HL-60 (cell line): ENCODE results near the gene FBXO42.

Source experiments
- DNase-seq, 2 experiments: peaks; one replicate each; pipeline ENCODE4 v3.0.0-alpha.2; 2010 to 2020; ENCODE audit warnings: low read depth in 1 of 2, low spot score in 1 of 2
- H3K27ac ChIP-seq: fragments of 250-450 bp; sonication (Bioruptor Pico); replicated peaks from 2 replicates; pipeline ENCODE4 v1.5.1; 2020; ENCODE audit warnings: mild to moderate bottlenecking, moderate library complexity
- H3K27me3 ChIP-seq: fragments of 250-450 bp; sonication (Bioruptor Pico); 2 replicates; pipeline ENCODE4 v1.5.1; 2021; ENCODE audit warnings: mild to moderate bottlenecking, moderate library complexity; ENCODE audit not compliant: insufficient read depth, poor library complexity, severe bottlenecking
- H3K4me3 ChIP-seq: replicated peaks from 2 replicates; pipeline ENCODE4 v1.5.1; 2011; ENCODE audit warnings: mild to moderate bottlenecking, control low read depth, low read length; ENCODE audit not compliant: insufficient read depth
- CTCF ChIP-seq: IDR thresholded peaks from one replicate; pipeline ENCODE4 v1.5.1; 2011; ENCODE audit warnings: low read length, control low read depth, inconsistent platforms; ENCODE audit not compliant: insufficient read depth
- GABPA ChIP-seq: IDR thresholded peaks from 2 replicates; pipeline ENCODE4 v1.6.1; 2012; ENCODE audit warnings: low read depth
- POLR2AphosphoS5 ChIP-seq: IDR thresholded peaks from 2 replicates; pipeline ENCODE4 v1.6.1; 2012; ENCODE audit warnings: low read depth
- REST ChIP-seq: IDR thresholded peaks from 2 replicates; pipeline ENCODE4 v1.6.1; 2012; ENCODE audit warnings: low read depth; ENCODE audit not compliant: insufficient replicate concordance
- SPI1 ChIP-seq: IDR thresholded peaks from 2 replicates; pipeline ENCODE4 v1.6.1; 2012; ENCODE audit warnings: low read depth, mild to moderate bottlenecking, borderline replicate concordance

The FBXO42 gene

DNA sequence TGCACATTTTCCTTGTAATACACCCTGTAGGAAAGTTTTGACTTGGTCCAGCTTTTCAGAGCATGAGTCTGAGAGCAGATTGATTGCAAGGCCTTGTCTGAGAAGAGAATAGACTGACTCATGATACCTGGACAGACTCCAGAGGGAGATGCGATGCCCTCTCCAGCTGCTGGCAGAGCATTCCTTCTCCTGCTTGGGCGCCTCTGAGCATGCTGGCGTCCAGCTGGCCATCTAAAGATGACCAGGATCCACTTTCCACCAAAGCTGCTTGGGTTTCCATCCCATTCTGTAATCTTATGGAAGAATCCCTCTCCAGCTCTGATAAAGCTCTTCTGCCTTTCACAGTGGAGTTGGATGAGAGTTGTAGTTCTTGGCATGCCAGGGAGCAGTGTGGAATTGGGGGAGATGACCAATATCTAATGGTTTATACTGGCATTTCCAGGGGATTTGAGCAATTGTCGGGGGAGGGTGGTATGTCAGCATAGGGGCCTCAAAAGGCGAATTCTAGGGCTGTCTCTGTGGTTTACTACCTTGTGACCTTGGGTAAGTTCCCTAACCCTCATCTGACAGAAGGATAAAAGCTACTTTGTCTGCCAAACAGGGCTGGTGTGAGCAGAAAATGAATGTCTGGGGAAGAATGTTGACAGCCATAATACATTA, 34.3 kb upstream of the FBXO42 start:
- Histone ChIP-seq H3K4me3 (no peak overlapping the region), H3K27me3 (no peaks in the 10 kb centered on the region), H3K27ac (no peak overlapping the region)
- no peak for DNase-seq
- no peak for TF ChIP-seq GABPA
- TF ChIP-seq SPI1, result no peak
- no peak for TF ChIP-seq POLR2AphosphoS5
- no peak for TF ChIP-seq REST
- TF ChIP-seq CTCF, result no peak

DNA sequence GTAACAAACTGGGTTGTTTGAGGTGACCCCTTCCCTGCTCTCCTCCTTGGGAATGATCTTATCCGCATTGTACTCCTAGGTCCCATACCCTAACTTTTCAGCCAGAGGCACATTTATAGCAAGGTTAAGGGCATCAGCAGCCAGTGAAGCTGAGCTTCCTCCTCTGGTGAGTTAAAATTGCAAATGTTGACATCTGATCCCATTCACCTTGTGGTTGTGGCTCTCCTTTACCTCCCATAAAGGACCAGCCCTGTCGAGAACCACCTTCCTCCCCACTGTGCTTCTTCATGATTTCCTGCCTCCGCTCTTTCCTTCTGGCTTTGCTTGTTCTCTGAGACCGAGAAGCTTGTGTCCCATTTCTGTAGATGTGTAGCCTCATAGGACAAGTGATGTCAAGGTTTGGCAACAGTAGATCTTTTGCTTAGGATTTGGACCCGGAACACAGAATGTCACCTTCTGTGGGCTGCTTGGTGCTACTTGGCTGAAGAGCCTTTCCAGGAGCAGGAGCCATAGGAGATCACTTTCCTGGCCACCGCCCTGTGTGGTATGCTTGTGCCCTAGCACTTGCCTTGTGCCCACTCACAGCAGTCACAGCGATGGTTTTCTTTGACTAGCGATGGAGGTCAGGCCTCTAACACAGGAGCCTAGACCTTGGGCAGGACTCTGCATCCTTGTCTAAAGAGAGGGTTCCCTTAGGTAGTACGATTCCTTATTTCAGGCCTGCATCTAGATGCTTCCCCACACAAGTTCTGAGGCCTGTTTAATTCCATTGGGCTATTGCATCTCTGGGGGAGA, 33.6 kb upstream of the FBXO42 start:
- Histone ChIP-seq H3K27me3 (no peaks in the 10 kb centered on the region), H3K27ac (no peak overlapping the region), H3K4me3 (no peak overlapping the region)
- no peak for DNase-seq
- TF ChIP-seq CTCF (no peak), REST (no peak), SPI1 (no peak), GABPA (no peak), POLR2AphosphoS5 (no peak)

DNA sequence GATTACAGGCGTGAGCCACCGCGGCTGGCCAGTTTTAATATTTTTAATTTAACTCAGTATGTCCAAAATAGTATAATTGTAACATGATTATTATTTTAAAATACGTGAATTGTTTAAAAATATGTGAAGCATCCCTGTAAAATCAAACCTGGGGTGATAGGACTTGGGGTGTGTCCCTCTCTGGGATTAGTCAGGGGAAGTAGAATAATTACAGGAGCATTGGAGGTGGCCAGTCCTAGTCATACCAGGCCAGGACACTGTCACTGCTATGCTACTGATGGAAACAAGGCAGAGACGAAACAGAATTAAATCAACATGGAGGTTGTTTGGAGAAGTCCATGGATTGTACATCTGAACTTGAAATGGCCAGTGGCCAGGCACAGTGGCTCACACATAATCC, 31.6 kb upstream of the FBXO42 start:
- no peak overlapping the region for H3K27ac ChIP-seq
- TF ChIP-seq SPI1 (no peak), REST (no peak), GABPA (no peak), CTCF (no peak), POLR2AphosphoS5 (no peak)
- H3K27me3 ChIP-seq, result no peaks in the 10 kb centered on the region
- H3K4me3 ChIP-seq, result no peak overlapping the region
- no peak for DNase-seq
